GM12864 (cell line): ENCODE results near the gene VSIG10L2.

ENCODE experiments used
- DNase-seq: peaks from one replicate; pipeline ENCODE4 v3.0.0-alpha.2; 2011; ENCODE audit warnings: low read depth
- H3K4me3 ChIP-seq: 2 replicates; pipeline ENCODE4 v1.5.1; 2011; ENCODE audit warnings: mild to moderate bottlenecking, low read depth, low read length, control low read depth
- CTCF ChIP-seq: IDR thresholded peaks from 2 replicates; pipeline ENCODE4 v1.5.1; 2011; ENCODE audit warnings: low read depth, mild to moderate bottlenecking, moderate library complexity, low read length, control low read depth, inconsistent platforms; ENCODE audit errors: missing control alignments

VSIG10L2 gene

GRCh38 chr11:125948278-125949051 is 2.6 kb downstream of the VSIG10L2 start:
- no peak for DNase-seq
- no peak for TF ChIP-seq CTCF
- no peak overlapping the region for H3K4me3 ChIP-seq

- H3K4me3 ChIP-seq: no peak overlapping the region
- DNase-seq: no peak
- no peak for TF ChIP-seq CTCF
Measured at GRCh38 chr11:125949271-125950177, 3.7 kb downstream of the VSIG10L2 start.

- no peak for TF ChIP-seq CTCF
- no peak overlapping the region for H3K4me3 ChIP-seq
- no peak for DNase-seq
Measured at GRCh38 chr11:125950178-125950490, 4.3 kb downstream of the VSIG10L2 start.

GRCh38 chr11:125950696-125951651 is 5.1 kb downstream of the VSIG10L2 start:
- no peak overlapping the region for H3K4me3 ChIP-seq
- no peak for TF ChIP-seq CTCF
- no peak for DNase-seq

GRCh38 chr11:125951731-125952130 is 5.9 kb downstream of the VSIG10L2 start:
- DNase-seq: no peak
- no peak for TF ChIP-seq CTCF
- no peak overlapping the region for H3K4me3 ChIP-seq

GRCh38 chr11:125952559-125952958 is 6.7 kb downstream of the VSIG10L2 start:
- no peak overlapping the region for H3K4me3 ChIP-seq
- no peak for TF ChIP-seq CTCF
- no peak for DNase-seq
